GM18909 (cell line): Measurements from ENCODE around the gene RPA1.
"Not testable (repeated sequence)": the region's sequence is repeated elsewhere in the genome, so short reads cannot be mapped to it uniquely, and the experiment has no call there.

ENCODE experiments used
- ATAC-seq: cut with Tn5 transposase; IDR thresholded peaks from one replicate; pipeline ENCODE4 v1.9.1; 2021; ENCODE audit warnings: mild to moderate bottlenecking; ENCODE audit not compliant: unreplicated experiment, poor library complexity

RPA1 gene

GRCh38 chr17:1872976-1873375, 43.2 kb downstream of the RPA1 start:
- ATAC-seq, result no peak

GRCh38 chr17:1873418-1873817, 43.6 kb downstream of the RPA1 start:
- ATAC-seq, result no peak

GRCh38 chr17:1875597-1875996, 45.8 kb downstream of the RPA1 start:
- no peak for ATAC-seq

- ATAC-seq, result no peak
Measured at GRCh38 chr17:1878419-1879121, 48.8 kb downstream of the RPA1 start.

GRCh38 chr17:1880851-1881630, 51.2 kb downstream of the RPA1 start:
- ATAC-seq, result no peak

GRCh38 chr17:1882836-1883235, 53.0 kb downstream of the RPA1 start:
- ATAC-seq, result no peak

GRCh38 chr17:1883536-1883935, 53.7 kb downstream of the RPA1 start:
- no peak for ATAC-seq

- no peak for ATAC-seq
Measured at GRCh38 chr17:1888741-1889140, 58.9 kb downstream of the RPA1 start.

GRCh38 chr17:1890758-1891450, 61.1 kb downstream of the RPA1 start:
- ATAC-seq, result no peak

GRCh38 chr17:1894753-1895339, 65.0 kb downstream of the RPA1 start:
- no peak for ATAC-seq

GRCh38 chr17:1895479-1895878, 65.7 kb downstream of the RPA1 start:
- not testable (repeated sequence) for ATAC-seq

- ATAC-seq, result no peak
Measured at GRCh38 chr17:1896243-1897104, 66.7 kb downstream of the RPA1 start.

- no peak for ATAC-seq
Measured at GRCh38 chr17:1897105-1897656, 67.4 kb downstream of the RPA1 start.

- no peak for ATAC-seq
Measured at GRCh38 chr17:1898332-1898731, 68.5 kb downstream of the RPA1 start.

GRCh38 chr17:1898872-1899271, 69.1 kb downstream of the RPA1 start:
- no peak for ATAC-seq

- no peak for ATAC-seq
Measured at GRCh38 chr17:1899403-1900000, 69.7 kb downstream of the RPA1 start.

- no peak for ATAC-seq
Measured at GRCh38 chr17:1904273-1905182, 74.7 kb downstream of the RPA1 start.

- no peak for ATAC-seq
Measured at GRCh38 chr17:1905190-1905913, 75.5 kb downstream of the RPA1 start.
